Colonic mucosa (tissue), 4 donors: ENCODE measurements around the gene AMIGO3. TPM values are rescaled to one million over a fixed set of nuclear protein-coding genes. Genes with fewer than 3 reads are reported as not detected.
"Not testable (repeated sequence)": the region's sequence is repeated elsewhere in the genome, so short reads cannot be mapped to it uniquely, and the experiment has no call there.

Experiments
- DNase-seq: peaks from one replicate; pipeline ENCODE4 v3.0.0-alpha.2; 2020
- H3K27ac ChIP-seq: fragments of 200-600 bp; one replicate; pipeline ENCODE4 v1.8.0; 2021
- H3K27me3 ChIP-seq: fragments of 200-600 bp; one replicate; pipeline ENCODE4 v1.8.0; 2021
- H3K36me3 ChIP-seq: fragments of 200-600 bp; one replicate; pipeline ENCODE4 v1.8.0; 2021
- H3K4me1 ChIP-seq: fragments of 200-600 bp; one replicate; pipeline ENCODE4 v1.8.0; 2021; ENCODE audit warnings: mild to moderate bottlenecking
- H3K4me3 ChIP-seq: fragments of 200-600 bp; one replicate; pipeline ENCODE4 v1.8.0; 2021
- H3K9ac ChIP-seq, 2 donors: one replicate each; pipeline ENCODE4 v1.7.0; 2013; ENCODE audit warnings: control low read depth in 2 of 2, low read depth in 2 of 2, low read length in 2 of 2
- H3K9me3 ChIP-seq: fragments of 200-600 bp; one replicate; pipeline ENCODE4 v1.8.0; 2021
- intact Hi-C: fragments of 100-400 bp; cut with DNase I; formaldehyde crosslinking; loops from one replicate; pipeline ENCODE4 v1.14.1; 2022
- total RNA-seq, 2 donors: library from RNA; stranded (reverse); fragmentation: NEBNext Ultra II Directional in 1 of 2; extraction: Animal tissue kit (Norgen Biotek cat#: 25700) in 1 of 2; gene quantifications; one replicate each; pipeline ENCODE4 v1.2.1, GENCODE V29; 2021
- TF ChIP-seq, protein P1 (sequence below): fragments of 200-600 bp; IDR thresholded peaks from one replicate; pipeline ENCODE4 v1.8.0; 2022; ENCODE audit warnings: antibody characterized with exemption, mild to moderate bottlenecking
- donor health status: healthy.
- donor health status: DM: no; HTN: no; CAD: no.
- donor health status: DM: no; HTN: no; CAD: no.

Gene AMIGO3
- total RNA-seq, 2 donors from 2014 or later = 0.16 TPM; not detected in 1

DNA sequence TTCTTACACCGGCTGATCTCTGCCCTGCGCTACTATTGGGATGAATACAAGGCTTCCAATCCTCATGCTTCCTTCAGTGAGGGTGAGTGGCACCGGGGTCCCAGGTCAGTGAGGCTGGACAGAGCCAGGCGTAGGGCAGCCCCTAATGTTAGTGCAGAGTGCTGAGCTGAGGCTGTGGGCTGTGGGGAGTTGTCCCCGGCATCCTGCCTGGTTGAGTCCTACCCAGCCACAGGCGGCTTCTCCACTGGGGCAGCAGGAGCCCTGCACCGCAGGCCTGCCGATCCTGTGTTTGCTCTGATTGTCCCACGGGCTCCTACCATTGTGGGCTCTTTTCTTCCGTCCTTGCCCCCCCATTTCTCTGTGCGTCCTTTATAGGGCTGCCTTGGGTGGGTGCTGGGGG, 16.8 kb downstream of the AMIGO3 start:
- H3K4me1 ChIP-seq = no peaks in the 10 kb centered on the region
- TF ChIP-seq, protein P1, sequence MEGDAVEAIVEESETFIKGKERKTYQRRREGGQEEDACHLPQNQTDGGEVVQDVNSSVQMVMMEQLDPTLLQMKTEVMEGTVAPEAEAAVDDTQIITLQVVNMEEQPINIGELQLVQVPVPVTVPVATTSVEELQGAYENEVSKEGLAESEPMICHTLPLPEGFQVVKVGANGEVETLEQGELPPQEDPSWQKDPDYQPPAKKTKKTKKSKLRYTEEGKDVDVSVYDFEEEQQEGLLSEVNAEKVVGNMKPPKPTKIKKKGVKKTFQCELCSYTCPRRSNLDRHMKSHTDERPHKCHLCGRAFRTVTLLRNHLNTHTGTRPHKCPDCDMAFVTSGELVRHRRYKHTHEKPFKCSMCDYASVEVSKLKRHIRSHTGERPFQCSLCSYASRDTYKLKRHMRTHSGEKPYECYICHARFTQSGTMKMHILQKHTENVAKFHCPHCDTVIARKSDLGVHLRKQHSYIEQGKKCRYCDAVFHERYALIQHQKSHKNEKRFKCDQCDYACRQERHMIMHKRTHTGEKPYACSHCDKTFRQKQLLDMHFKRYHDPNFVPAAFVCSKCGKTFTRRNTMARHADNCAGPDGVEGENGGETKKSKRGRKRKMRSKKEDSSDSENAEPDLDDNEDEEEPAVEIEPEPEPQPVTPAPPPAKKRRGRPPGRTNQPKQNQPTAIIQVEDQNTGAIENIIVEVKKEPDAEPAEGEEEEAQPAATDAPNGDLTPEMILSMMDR = no peak
- intact Hi-C loops = loop anchor here (2.0 to 10.0 kb wide), 2 partner anchors 136 to 202 kb away; partner anchors contain the start of gene MST1R
- no peak overlapping the region for H3K27ac ChIP-seq
- no peak overlapping the region for H3K9ac ChIP-seq
- H3K9me3 ChIP-seq = no peaks in the 10 kb centered on the region
- DNase-seq = no peak
- H3K27me3 ChIP-seq = no peaks in the 10 kb centered on the region
- no peak overlapping the region for H3K4me3 ChIP-seq
- peaks cover 5% of the 10 kb centered on the region for H3K36me3 ChIP-seq

GRCh38 chr3:49701388-49702077, 18.0 kb downstream of the AMIGO3 start:
- no peaks in the 10 kb centered on the region for H3K27me3 ChIP-seq
- peaks cover 5% of the 10 kb centered on the region for H3K36me3 ChIP-seq
- no peaks in the 10 kb centered on the region for H3K9me3 ChIP-seq
- intact Hi-C loops = loop anchor here (2.0 to 10.0 kb wide), 2 partner anchors 137 to 203 kb away; partner anchors contain the start of gene MST1R
- no peak for DNase-seq
- no peak overlapping the region for H3K4me3 ChIP-seq
- no peak overlapping the region for H3K27ac ChIP-seq
- no peaks in the 10 kb centered on the region for H3K4me1 ChIP-seq
- H3K9ac ChIP-seq = no peak overlapping the region
- TF ChIP-seq, protein P1 = no peak

DNA sequence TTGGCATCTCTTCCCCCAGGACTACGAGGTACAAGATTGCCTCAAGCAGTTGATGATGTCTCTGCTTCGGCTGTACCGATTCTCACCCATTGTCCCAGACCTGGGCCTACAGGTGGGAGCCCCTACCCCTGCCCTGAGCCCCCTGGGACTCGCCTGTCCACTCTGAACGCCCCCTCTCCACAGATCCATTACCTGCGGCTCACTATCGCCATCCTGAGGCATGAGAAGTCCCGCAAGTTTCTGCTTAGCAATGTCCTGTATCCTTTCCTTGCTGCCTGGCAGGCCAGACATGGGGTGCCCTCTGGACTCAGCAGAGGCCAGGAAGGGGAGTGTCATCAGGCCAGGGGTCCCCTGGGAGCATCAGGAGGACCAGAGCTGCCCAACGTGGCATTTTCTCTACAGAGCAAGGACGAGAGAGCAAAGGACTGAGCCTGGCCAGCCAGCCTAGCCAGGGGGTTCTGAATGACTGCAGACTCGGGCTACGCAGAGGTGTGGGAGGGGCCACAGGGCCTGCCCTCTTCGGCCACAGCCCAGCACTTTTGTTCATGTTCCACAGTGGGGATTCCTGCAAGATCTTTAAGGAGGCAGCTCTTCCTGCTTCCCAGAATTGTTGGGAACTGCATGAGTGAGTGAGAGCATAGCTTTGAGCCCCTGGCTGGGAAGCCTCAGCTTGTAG, 18.9 kb downstream of the AMIGO3 start:
- Histone ChIP-seq H3K27ac (no peak overlapping the region), H3K36me3 (peaks cover 5% of the 10 kb centered on the region), H3K4me1 (no peaks in the 10 kb centered on the region), H3K9me3 (no peaks in the 10 kb centered on the region), H3K27me3 (no peaks in the 10 kb centered on the region), H3K4me3 (no peak overlapping the region), H3K9ac (no peak overlapping the region)
- TF ChIP-seq, protein P1 = no peak
- DNase-seq = no peak
- intact Hi-C loops = loop anchor here (10.0 kb wide), 1 partner anchor 204 kb away; the partner anchor contains the start of gene MST1R

DNA sequence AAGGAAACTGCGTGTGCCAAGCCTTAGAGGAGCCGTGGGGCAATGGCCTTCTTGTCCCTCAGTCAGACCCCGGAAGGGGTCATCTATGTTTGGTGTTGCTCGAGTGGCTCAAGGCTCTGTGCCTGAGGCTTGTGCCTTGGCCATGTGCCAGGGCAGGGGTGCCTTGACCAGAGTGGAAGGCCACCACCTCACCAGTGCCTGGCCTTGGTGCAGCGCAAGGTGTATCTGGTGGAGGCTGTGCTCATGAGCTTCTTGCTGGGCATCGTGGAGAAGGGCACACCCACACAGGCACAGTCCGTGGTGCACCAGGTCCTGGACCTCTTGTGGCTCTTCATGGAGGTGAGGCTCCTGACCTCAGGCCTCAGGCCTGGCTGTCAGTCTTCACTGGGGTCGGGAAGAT, 19.5 kb downstream of the AMIGO3 start:
- intact Hi-C loops = loop anchor here (10.0 kb wide), 1 partner anchor 205 kb away; the partner anchor contains the start of gene MST1R
- DNase-seq = no peak
- Histone ChIP-seq H3K9ac (no peak overlapping the region), H3K4me1 (no peaks in the 10 kb centered on the region), H3K36me3 (peaks cover 5% of the 10 kb centered on the region), H3K9me3 (no peaks in the 10 kb centered on the region), H3K27ac (no peak overlapping the region), H3K4me3 (no peak overlapping the region), H3K27me3 (no peaks in the 10 kb centered on the region)
- TF ChIP-seq, protein P1 = no peak

- Histone ChIP-seq H3K36me3 (peaks cover 5% of the 10 kb centered on the region), H3K9me3 (no peaks in the 10 kb centered on the region)
These were observed 20.1 kb downstream of the AMIGO3 start for GRCh38 chr3:49699281-49699979.

GRCh38 chr3:49695350-49696015, 24.0 kb downstream of the AMIGO3 start:
- H3K4me3 ChIP-seq, H3K9ac ChIP-seq, H3K36me3 ChIP-seq, H3K9me3 ChIP-seq, DNase-seq, H3K4me1 ChIP-seq, intact Hi-C loops, H3K27ac ChIP-seq, H3K27me3 ChIP-seq: not testable (repeated sequence)

More at GRCh38 chr3:49699281-49699979, 20.1 kb downstream of the AMIGO3 start:
- intact Hi-C loops = no loop called here
- no peak overlapping the region for H3K9ac ChIP-seq
- no peak overlapping the region for H3K4me3 ChIP-seq
- H3K4me1 ChIP-seq = no peaks in the 10 kb centered on the region
- no peak overlapping the region for H3K27ac ChIP-seq
- DNase-seq = no peak
- H3K27me3 ChIP-seq = no peaks in the 10 kb centered on the region
- TF ChIP-seq, protein P1 = no peak

DNA sequence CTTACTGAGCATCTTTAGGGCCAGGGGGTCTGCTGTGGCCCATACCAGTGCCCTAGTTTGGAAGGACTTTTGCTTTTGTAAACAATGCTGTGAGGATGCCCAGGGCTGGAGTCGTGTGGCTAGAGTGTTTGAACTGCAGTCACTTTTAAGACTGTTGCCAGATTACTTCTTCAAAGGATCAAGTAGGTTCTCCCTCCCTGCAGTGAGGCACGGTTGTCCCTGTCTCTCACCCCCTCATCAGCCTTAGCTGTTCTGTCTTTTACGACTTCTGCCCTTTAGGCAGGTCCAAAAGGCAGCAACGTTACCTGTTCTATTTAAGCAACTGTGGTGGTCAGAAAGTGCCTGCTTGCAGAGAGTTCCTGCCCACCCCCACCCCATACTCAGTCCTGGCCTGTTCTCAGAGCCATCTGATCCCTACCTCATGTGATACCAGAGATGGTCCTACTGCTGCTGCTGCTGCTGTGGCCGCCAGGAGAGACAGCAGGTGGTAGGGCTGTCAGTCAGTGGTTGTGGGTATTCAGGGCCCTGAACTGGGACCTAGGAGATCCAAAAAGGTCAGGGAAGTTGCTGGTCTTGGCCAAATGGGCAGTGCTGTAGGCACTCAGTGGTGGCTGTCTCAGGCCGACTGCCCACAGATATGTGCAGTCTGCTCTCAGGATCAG, 24.9 kb downstream of the AMIGO3 start:
- H3K27ac ChIP-seq, H3K4me3 ChIP-seq, intact Hi-C loops, H3K27me3 ChIP-seq, H3K36me3 ChIP-seq, H3K4me1 ChIP-seq, DNase-seq, H3K9me3 ChIP-seq, H3K9ac ChIP-seq: not testable (repeated sequence)
